ENCODE data around the gene GAS2L2.
A peak's percentile ranks its signal among the peaks of the same experiment; 100 is the strongest.
"Not testable (repeated sequence)": the region's sequence is repeated elsewhere in the genome, so short reads cannot be mapped to it uniquely, and the experiment has no call there.

Gene GAS2L2

DNA sequence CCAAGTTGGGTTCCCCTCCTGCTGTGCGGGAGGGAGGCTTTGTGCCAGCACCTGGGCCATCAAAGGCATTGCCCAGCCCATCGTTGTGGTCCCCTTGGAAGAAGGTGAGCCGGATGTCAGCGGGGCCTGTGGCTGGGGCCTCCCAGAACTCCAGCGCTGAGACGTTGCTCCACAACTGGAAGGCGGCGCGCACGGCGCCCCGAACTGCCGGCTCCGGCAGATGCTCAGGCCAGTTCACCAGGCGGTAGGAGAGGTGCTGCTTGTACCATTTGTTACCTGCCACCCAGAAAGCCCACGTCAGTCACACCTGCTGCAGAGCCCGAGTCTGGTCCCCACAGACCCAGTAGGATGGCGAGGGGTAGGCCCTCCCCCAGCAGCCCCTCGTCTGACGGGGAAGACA is 20.1 kb upstream of the GAS2L2 start:
- DNase-seq, result no peak

DNA sequence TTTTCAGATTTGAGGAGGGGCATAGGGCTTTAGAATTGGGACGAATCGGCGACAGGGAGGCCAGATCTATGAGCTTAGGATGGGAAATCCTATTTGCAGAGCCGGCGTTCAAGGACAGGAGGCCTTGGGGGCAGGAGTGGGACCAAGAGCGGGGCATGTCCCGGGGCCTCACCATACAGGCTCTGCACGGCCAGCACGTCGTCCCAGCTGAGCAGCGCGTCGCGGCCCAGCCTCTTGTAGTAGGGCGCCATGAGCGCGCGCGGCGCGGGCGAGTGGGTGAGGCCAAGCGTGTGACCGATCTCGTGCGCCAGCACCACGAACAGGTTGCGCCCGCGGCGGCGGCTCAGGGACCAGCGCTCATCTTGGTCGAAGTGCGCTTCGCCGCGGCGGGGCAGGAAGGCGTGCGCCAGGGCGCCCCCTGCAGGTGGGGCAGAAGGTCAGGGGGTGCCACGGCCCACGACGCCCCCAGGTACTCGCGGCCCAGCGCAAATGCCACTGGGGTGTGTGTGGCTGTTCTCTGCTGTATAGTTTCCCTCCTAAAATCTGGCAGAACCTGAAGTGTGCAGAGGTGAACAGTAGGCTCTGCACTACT is 17.0 kb upstream of the GAS2L2 start:
- DNase-seq, result no peak

DNA sequence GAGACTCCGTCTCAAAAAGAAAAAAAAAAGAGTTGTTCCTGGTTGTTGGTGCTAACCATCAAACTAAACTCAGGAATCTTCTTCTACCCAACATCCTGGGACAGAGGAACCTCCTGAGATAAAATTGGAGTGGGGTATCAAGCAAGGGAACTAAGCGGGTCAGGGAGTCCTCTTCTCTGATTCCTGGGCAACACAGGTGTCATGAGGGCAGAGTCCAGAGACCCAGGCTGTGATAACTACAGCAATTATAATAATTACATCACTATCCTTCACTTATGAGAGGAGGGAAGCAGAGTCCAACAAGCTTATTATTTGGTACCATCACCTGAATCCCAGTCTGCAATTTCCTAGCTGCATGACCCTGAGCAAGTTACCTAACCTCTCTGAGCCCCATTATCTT is 15.8 kb upstream of the GAS2L2 start:
- DNase-seq, result no peak

DNA sequence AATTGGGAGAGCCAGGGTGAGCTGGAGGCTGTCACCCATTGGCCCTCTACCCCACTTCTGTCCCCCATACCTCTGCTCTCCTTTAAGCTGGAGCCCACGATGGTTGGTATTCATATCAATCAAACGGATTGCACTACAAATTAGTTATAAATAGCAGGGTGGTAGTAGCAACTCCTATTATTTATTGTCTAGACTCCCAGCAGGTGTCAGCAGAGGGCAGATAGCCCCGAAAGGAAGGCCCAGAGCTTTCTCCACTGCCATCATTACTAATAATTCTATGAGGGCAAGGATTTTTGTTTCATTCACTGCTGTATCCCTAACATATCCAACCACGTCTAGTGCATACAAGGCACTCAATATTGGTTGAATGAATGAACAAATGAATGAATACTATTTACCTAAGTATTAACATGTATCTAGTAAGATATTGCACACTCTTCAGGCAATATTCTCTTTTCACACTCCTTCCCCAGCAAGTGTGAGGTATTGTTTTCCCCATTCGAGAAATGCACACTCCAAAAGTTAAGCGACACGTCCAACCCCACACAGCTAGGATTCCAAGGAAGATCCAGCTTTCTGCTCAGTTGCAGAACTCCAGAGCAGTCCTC is 14.0 kb upstream of the GAS2L2 start:
- no peak for DNase-seq

DNA sequence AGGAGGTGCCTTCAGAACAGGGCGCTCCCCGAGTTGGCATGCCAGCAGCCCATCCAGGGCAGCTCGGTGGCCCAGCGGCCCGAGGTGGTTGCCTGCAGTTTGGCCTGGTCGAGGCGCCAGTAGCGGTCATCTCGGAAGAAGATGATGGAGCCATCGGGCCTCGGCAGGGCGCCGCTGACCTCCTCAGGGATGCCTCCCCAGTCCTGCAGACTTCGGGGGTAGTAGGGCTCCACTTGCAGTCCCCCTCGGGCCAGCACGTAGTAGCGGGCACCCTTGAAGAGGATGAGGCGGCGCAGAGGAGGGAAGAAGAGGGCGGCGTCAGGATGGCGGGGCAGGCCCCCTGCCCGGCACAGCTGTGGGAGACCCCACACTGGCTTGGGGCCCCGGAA is 13.4 kb upstream of the GAS2L2 start:
- no peak for DNase-seq

DNA sequence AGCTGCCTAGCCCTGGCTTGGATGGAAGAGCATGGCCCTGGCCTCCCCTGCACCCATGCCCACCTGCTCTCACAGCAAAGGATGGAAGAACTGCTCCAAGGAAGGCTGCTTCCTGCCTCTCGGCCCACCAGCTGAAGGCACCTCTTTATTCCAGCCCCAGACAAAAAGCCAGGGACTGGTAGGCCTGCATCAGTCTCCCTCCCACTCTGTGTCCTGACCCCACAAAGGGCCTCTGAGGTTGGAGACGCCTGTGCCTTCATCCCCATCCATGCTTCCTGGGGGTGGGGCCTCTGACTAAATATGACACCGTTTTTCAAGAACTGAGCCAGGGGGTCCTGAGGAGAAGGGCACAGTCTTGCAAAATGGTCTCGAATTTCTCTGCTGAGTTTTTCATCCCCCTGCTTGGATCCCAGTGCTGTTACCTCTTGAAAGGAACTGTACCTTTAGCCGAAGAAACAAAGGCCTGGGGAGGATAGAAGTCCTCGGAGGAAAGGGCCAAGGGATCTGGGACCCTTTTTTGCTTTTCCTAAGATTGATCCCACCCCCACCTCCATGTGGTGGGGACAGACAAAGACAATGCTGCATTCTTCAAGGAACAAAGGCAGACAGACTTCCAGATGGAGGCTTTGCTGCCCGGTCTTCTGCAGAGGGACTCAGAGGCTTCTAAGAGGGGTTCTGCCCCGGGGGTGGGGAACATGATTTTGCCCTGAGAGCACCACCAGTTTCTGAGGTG is 12.9 kb upstream of the GAS2L2 start:
- no peak for DNase-seq

DNA sequence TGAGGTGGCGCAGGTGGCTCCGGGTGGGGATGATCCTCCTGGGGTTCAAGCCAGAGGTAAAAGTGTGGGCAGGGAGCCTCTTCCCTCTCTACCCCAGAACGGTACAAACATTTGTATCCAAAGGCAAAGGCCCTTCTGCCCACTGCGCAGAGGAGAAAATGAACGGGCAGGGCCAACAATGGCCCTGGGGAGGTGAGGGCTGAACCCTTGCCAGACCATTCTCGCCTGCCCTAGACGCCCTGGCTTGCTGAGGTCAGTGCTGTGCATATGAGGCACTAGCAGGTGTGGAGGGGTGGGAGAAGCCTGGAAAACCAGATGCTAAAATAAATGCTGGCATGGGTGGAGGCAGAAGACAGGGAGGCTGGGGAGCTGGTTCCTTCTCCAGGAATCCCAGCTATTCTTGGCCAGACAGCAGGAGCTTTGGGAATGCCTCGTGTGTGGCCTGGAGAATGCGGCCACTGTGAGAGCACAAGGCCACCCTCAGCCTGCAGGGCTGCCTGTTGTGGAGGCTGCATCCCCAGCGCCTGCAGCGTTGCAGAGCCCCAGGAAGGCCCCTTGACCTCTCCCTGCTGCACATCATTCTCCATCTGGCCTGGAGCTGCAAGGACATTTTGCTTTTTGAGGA is 12.2 kb upstream of the GAS2L2 start:
- DNase-seq, result no peak

DNA sequence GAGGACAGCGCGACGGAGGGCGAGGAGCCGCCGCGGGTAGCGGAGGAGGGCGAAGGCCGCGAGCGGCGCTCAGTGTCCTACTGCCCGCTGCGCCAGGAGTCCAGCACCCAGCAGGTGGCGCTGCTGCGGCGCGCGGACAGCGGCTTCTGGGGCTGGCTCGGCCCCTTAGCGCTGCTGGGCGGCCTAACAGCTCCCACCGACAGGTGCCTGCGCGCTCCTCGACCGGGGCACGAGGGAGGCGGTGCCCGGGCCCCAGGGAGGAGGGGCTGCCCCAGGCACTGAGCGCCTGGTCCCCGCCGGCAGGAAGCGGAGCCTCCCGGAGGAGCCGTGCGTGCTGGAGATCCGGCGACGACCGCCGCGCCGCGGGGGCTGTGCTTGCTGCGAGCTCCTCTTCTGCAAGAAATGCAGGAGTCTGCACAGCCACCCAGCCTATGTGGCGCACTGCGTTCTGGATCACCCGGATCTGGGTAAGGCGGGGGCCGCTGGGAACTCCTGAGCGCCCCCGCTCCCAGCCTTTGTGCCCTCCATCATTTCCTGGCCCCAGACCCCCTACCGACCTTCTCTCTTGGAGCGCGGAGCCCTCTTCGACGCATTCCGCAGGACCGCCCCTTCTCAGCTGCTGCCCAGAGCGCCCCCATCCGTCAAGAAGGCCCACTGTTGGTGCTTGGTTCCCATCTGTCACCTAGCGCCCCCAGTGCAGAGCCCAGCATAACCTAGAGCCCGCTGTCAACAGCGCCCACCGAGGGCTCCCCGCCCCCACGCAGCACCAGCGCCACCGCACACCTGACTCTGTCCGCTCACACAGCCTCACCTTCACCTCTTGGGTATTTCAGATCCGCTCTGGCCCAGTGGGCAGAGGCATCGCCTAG is 11.3 kb upstream of the GAS2L2 start:
- peak; percentile 93 to 95 for DNase-seq

DNA sequence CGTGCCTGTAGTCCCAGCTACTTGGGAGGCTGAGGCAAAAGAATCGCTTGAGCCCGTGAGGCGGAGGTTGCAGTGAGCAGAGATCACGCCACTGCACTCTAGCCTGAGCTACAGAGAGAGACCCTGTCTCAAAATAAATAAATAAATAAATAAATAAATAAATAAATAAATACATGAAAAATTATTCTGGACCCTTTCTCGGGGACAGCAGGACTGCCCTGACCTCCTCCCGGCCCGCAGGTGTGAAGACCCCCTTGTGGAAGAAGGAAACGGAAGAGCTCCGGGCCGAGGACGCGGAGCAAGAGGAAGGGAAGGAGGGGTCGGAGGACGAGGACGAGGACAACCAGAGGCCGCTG is 10.7 kb upstream of the GAS2L2 start:
- no peak for DNase-seq

DNA sequence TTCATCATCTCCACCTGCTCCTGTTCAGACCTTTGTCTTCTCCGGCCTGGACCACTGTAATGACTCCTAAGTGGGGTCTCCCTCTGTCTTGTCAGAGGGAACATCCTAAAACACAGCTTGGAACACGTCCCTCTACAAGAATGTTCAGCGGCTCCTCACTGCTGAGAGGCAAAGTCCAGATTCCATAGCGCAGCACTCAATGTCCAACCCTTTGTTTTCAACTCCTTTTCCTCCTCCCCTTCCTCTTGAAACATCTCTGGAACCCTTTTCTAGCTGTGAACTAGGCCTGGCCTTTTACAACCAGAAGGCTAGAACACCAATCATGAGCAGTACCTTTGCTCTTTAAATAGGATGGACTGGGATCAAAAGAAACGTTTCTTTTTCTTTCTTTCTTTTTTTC is 8.6 kb upstream of the GAS2L2 start:
- no peak for DNase-seq

DNA sequence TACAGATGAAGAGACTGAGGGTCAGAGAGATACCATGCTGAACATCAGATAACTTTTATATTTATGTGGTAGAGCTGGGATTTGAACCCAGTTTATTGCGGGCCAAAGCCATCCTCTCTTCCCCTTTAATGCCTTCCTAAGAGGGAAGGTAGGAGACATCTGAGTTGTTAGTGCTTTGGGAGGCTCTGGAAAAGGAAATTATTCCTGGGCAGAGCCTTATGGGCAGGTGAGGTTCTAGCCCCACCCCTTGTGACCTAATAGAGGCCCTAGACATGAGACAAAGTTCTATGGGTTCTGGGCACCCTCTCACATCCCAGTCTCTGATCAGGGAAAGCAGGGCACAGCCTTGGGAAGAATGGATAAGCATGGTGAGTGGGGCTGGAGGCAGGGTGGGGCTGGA is 7.5 kb upstream of the GAS2L2 start, which contains the start of gene C17orf50:
C17orf50 (plus strand) TSS at position 301 of the 400 bp plus-strand sequence; CDS start at position 356, 55 bp downstream.
- no peak for DNase-seq

DNA sequence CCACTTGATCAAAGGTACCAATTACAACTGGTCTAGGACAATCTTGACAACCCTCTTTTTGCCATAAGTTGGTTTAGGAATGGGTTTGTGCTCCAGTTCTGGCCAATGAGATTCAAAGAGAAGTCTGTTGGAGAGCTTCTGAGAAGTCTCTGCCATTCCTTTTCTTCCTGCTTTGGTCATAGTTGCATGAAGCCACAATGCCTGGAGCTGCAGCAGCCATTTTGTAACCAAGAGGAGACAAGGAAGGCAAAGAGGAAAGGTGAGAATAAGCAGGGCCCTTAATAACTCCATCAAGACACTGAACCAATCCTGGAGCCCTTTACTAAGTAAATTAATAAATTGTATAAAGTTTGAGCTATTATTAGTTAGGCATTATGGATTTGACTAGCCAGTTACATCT is 4.2 kb upstream of the GAS2L2 start:
- DNase-seq, result no peak

DNA sequence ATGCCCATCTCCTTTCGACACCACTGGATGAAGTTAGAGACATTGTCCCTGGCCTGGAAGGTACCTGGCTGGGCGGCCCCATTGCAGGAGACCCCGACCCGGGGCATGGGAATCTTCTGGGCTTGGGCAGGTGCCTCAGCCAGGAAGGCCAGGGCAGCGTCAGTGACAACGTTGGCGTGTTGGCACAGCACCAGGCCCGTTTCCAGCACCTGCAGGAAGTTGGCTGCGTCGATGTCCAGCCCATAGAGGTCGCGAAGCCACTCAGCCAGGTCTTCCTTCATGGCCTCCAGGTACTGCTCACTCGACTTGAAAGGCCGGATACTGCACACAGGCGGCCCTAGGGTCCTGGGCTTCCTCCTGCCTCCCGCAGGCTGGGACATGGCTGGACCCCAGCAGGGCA is 568 bp downstream of the GAS2L2 start:
- DNase-seq, result peak in 1 of 2 experiments; percentile 20

DNA sequence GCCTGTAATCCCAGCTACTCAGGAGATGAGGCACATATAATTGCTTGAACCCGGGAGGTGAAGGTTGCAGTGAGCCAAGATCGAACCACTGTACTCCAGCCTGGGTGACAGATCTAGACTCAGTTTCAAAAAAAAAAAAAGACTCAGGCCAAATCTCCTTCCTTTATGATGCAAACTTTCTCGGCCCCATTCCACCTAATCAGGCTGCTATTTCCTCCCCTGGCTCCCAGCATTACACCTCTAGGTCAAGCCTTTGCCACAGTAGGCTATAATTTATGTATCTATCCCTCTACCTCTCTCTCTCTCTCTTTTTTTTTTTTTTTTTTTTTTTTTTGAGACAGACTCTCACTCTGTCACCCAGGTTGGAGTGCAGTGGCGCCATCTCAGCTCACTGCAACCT is 1.5 kb downstream of the GAS2L2 start:
- DNase-seq, result not testable (repeated sequence)

DNA sequence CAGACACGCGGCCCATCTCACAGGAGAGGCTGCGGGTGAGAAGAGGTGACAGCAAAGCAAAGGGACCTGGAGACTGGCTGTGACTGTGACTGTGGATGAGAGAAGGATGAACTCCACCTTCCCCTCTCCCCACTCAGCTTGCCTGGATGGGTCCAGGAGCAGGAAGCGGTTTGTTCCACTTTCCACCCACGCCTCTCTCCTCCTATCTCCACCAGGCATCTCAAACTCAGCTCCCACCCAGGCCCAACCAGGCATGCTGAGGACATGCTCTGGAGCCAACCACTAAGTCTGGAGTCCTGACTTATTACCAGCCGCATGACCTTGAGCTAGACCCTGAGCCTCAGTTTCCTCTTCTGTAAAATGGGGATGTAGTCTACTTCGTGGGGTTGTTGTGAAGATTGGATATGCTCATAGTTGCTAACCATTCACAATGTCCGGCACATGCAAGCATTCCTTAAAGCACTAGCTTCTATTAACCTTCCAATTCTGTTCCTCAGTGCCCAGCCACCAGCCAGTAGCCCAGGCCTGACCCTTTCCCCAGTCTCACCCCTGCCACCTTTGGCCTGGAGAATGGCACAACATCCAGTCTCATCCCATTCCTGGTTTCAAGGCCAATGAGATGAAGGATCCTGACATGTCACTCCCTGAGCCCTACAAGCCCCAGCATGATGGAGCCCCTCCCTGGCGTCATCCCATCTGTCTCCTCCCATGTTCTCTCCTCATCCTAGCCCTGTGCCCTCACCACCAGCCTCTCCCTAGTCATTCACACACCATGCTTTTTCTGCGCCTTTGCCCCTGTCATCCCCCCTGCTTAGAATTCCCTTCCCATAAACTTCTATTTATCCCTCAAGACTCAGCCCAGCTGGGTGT is 2.3 kb downstream of the GAS2L2 start:
- no peak for DNase-seq

DNA sequence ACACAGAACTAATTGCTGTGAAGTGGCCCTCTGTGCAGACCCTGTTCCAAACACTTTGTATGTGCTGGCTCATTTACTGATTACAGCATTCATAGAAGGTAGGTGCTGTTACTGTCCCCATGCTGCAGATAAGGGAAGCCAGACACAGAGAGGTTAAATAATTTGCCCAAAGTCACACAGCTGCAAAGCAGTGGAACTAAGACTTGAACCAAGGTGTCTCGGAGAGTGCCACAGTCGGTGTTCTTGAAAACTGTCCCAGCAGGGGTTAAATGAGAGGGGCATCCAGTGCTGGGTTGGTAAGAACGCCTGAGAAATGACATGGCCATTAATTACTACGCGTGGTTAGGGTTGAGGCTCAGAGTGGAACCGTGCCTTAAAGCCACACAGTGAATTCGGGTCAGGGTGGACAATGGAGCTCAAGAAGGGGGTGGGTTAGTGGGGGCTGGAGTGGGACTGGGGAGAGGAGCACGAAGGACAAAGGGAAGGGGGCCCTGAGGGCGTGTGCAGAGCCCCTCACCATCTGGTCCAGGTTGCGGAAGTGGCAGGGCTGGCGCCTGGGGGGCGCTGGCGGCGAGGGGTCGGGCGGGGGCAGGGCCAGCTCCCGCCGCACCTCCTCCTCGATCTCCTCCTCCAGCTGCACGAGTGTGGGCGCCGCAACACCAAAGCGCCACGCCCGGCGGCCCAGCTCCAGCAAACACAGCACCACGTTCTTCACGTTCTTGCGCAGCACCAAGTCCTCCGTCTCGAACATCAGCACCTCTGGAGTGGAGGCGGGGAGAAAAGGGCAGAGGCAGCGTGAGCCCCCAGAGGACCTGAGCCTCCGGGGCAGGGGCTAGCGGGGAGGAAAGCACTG is 3.3 kb downstream of the GAS2L2 start:
- no peak for DNase-seq

DNA sequence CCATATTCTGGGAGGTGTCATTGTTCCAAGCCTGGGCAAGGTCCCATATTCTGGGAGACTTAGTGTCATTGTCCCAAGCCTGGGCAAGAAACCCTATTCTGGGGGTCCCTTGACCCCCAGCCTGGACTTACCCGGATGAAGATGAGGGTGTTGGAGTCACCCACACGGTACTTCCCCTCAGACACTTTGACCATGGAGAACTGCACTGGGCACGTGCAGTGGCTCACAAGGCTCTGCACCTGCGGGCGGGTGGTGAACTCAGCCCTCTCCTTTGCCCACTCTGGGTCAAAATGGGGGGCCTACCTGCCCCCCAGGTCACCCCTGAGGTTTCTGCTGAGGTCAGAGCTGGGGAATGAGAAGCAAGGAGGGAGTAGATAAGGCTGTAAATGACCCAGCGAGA is 4.1 kb downstream of the GAS2L2 start:
- no peak for DNase-seq

DNA sequence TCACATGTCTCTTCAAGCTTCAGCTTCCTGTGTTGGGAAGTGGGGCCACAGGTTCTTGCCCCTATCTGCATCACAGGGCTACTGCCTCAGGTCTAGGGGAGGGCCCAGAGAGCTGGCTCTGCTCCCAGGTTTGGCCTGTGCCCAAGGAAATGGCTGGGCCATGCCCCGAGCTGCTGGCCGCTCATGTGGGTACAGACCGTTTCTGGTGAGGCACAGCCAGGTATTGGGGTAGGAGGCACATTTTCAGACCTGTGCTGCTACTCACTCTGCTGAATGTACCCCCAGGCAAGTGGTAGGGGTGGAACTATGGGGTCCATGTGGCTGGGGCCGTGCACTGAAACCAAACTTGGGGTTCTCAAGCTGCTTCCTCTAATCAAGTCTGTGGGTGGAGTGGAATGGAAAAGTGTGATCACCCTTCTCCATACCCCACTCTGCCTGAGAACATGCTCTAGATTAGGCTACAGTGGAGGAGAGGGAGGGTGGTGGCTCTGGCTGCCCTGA is 4.6 kb downstream of the GAS2L2 start:
- peak in 1 of 2 experiments; percentile 14 for DNase-seq

DNA sequence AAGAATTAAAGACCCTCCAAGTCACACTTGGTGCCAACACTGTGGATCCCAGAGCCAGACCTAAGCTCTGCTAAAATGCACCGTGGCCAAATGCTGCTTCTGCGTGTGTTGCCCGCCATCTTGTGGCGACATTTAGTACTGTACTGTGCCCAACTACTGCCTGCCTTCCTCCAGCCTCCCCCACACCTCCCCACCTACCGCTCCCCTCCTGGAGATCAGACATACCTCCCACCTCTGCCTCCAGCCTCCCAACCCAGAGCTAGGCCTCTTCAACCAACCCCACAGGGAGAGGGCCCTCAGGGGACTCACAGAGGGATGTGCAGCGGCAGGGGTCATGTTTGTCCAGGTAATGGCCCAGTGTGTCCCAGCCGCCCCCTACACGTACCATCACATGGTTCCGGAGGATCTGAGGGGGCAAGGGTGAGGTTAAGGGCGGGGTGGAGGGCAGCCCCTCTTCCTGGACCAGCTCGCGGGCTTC is 5.5 kb downstream of the GAS2L2 start:
- DNase-seq, result peak; percentile 74 to 78

DNA sequence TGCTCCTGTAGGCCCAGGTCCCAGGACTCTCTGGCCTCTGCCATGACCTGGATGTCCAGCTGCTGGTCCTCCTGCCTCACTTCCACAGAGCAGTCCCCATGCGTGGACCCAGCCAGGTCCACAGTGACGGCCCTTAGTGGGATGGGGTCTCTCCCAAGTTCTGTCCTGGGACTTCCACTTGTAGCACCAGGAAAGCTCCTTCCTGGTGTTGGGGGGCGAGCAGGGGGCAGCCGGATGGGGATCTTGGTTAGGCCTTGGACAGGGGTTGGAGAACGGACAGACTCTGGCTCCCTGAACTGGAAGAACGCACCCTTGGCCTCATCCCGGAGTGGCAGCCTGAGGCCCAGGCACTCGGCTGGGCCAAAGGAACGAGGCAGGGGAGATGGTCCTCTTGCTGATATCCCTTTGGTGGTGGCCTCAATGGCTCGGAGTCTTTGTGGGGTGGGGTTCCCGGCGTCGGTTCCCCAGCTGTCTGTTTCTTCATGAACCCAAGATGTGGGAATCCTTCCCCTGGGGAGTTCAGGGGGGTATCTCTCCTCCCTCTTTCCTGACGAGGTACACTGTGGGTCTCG is 7.2 kb downstream of the GAS2L2 start:
- no peak for DNase-seq
